ENCODE results near the gene EIPR1.

DNA sequence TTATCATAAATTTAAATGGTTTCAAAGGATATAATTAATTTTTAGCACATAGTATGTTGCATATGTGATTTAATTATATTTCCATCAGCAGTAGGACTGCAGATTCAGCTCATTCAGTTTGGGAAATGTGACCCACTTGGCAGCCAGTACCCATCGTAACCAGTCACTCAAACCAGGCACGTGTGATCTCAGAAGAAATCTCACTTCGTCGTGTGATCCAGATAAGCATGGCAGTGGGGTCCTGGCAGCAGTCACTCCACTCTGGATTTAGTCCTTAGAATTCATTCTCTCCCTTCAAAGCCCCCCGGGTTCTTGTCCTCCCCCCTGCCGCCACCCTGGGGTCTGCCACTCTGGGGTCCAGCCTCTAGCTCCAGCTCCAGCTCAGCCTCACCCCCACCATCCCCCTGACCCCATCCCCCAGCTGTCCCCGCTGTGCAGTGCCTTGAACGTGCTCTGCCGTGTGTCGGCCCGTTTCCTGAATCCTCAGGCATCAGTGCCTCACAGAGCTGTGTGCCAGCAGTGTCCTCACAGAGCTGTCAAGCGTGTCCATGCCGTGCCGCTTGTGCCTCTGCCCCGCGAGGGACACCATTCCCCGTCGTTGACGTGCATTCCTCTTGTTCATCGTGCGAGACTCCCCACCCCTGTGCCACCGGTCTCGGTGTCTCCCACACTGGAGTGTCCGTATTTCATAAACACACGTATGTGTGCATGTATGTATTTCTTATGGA is 36.7 kb upstream of the EIPR1 start:
- TF ChIP-seq, protein P1, sequence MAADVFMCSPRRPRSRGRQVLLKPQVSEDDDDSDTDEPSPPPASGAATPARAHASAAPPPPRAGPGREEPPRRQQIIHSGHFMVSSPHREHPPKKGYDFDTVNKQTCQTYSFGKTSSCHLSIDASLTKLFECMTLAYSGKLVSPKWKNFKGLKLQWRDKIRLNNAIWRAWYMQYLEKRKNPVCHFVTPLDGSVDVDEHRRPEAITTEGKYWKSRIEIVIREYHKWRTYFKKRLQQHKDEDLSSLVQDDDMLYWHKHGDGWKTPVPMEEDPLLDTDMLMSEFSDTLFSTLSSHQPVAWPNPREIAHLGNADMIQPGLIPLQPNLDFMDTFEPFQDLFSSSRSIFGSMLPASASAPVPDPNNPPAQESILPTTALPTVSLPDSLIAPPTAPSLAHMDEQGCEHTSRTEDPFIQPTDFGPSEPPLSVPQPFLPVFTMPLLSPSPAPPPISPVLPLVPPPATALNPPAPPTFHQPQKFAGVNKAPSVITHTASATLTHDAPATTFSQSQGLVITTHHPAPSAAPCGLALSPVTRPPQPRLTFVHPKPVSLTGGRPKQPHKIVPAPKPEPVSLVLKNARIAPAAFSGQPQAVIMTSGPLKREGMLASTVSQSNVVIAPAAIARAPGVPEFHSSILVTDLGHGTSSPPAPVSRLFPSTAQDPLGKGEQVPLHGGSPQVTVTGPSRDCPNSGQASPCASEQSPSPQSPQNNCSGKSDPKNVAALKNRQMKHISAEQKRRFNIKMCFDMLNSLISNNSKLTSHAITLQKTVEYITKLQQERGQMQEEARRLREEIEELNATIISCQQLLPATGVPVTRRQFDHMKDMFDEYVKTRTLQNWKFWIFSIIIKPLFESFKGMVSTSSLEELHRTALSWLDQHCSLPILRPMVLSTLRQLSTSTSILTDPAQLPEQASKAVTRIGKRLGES (CRISPR knock-in tag; IDR thresholded peaks at IDR 0.05; ENCODE audit: borderline replicate concordance): no peak
- TF ChIP-seq YY1 (IDR thresholded peaks at IDR 0.05; ENCODE audit: insufficient read depth, insufficient replicate concordance, low read depth, low read length) (no peak), STAT5B (CRISPR knock-in tag; IDR thresholded peaks at IDR 0.05) (no peak), CTCF (CRISPR knock-in tag; IDR thresholded peaks at IDR 0.05) (no peak), CEBPG (CRISPR knock-in tag; IDR thresholded peaks at IDR 0.05) (no peak), MYNN (CRISPR knock-in tag; IDR thresholded peaks at IDR 0.05; ENCODE audit: low read depth) (no peak), STAT6 (CRISPR knock-in tag; IDR thresholded peaks at IDR 0.05; ENCODE audit: borderline replicate concordance) (no peak), IKZF4 (CRISPR knock-in tag; IDR thresholded peaks at IDR 0.05; ENCODE audit: borderline replicate concordance, low read depth, not compliant biosample characterization) (no peak)
- TF ChIP-seq, protein P2, sequence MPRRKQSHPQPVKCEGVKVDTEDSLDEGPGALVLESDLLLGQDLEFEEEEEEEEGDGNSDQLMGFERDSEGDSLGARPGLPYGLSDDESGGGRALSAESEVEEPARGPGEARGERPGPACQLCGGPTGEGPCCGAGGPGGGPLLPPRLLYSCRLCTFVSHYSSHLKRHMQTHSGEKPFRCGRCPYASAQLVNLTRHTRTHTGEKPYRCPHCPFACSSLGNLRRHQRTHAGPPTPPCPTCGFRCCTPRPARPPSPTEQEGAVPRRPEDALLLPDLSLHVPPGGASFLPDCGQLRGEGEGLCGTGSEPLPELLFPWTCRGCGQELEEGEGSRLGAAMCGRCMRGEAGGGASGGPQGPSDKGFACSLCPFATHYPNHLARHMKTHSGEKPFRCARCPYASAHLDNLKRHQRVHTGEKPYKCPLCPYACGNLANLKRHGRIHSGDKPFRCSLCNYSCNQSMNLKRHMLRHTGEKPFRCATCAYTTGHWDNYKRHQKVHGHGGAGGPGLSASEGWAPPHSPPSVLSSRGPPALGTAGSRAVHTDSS (CRISPR knock-in tag; conservative IDR thresholded peaks at IDR 0.05): no peak

Data from HepG2 (cell line).